ENCODE data around the gene ZNF185. TPM values are rescaled to one million over a fixed set of nuclear protein-coding genes. Genes with fewer than 3 reads are reported as not detected.

The ZNF185 gene
- total RNA-seq, 2 experiments from 2014 or later, result 0.82 to 1.4 TPM

DNA sequence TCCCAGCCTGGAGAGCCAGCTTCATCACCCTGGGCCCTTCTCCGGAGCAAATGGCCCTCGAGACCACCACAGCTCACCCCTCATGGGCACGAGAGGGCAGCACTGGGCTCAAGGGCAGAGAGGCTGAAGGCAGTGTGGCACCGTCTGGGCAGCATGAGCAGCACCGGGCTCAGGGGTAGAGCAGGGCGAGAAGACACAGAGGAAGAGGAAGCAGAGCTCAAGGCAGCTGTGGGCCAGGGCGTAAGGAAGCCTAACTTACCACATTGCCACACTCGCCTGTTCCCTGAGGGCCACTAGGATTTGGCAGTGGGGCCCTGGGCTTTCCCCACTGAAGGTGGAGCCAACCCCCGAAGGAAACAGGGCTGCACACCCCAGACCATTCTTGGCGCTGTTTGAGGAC is 15.5 kb downstream of the ZNF185 start:
- H3K27me3 Mint-ChIP-seq, result no peaks in the 10 kb centered on the region
- CTCF ChIA-PET, result interaction anchor here (0.7 to 1.4 kb wide), 2 partner anchors 8 to 10 kb away, joined by 3 to 4 read pairs; no protein-coding TSS in a partner anchor
- no peak overlapping the region for H3K4me3 Mint-ChIP-seq
- intact Hi-C loops (cut with micrococcal nuclease), result no loop called here
- no peaks in the 10 kb centered on the region for H3K9me3 Mint-ChIP-seq
- H3K36me3 Mint-ChIP-seq, result no peaks in the 10 kb centered on the region
- H3K27ac Mint-ChIP-seq, result no peak overlapping the region
- POLR2A ChIA-PET, result no interaction called here
- no peaks in the 10 kb centered on the region for H3K4me1 Mint-ChIP-seq (ENCODE audit: low read depth)
- DNase-seq, result no peak

- intact Hi-C loops (cut with micrococcal nuclease), result no loop called here
- DNase-seq, result no peak
- CTCF ChIA-PET, result interaction anchor here (0.6 to 1.4 kb wide), 3 partner anchors 8 to 10 kb away, joined by 3 to 4 read pairs (median 3); no protein-coding TSS in a partner anchor
- POLR2A ChIA-PET, result no interaction called here
- H3K27ac Mint-ChIP-seq, result no peak overlapping the region
- no peak overlapping the region for H3K4me3 Mint-ChIP-seq
- no peaks in the 10 kb centered on the region for H3K9me3 Mint-ChIP-seq
- H3K27me3 Mint-ChIP-seq, result no peaks in the 10 kb centered on the region
- no peaks in the 10 kb centered on the region for H3K36me3 Mint-ChIP-seq
- no peaks in the 10 kb centered on the region for H3K4me1 Mint-ChIP-seq (ENCODE audit: low read depth)
These were observed 16.0 kb downstream of the ZNF185 start for GRCh38 chrX:152913910-152914309.

- ChIA-PET CTCF (no interaction called here), POLR2A (no interaction called here)
- Mint-ChIP-seq H3K4me1 (ENCODE audit: low read depth) (no peaks in the 10 kb centered on the region), H3K27me3 (no peaks in the 10 kb centered on the region), H3K9me3 (no peaks in the 10 kb centered on the region), H3K36me3 (no peaks in the 10 kb centered on the region), H3K27ac (no peak overlapping the region), H3K4me3 (no peak overlapping the region)
- peak; percentile 9 for DNase-seq
- intact Hi-C loops (cut with micrococcal nuclease), result no loop called here
These were observed 17.8 kb downstream of the ZNF185 start for GRCh38 chrX:152915541-152916241.

DNA sequence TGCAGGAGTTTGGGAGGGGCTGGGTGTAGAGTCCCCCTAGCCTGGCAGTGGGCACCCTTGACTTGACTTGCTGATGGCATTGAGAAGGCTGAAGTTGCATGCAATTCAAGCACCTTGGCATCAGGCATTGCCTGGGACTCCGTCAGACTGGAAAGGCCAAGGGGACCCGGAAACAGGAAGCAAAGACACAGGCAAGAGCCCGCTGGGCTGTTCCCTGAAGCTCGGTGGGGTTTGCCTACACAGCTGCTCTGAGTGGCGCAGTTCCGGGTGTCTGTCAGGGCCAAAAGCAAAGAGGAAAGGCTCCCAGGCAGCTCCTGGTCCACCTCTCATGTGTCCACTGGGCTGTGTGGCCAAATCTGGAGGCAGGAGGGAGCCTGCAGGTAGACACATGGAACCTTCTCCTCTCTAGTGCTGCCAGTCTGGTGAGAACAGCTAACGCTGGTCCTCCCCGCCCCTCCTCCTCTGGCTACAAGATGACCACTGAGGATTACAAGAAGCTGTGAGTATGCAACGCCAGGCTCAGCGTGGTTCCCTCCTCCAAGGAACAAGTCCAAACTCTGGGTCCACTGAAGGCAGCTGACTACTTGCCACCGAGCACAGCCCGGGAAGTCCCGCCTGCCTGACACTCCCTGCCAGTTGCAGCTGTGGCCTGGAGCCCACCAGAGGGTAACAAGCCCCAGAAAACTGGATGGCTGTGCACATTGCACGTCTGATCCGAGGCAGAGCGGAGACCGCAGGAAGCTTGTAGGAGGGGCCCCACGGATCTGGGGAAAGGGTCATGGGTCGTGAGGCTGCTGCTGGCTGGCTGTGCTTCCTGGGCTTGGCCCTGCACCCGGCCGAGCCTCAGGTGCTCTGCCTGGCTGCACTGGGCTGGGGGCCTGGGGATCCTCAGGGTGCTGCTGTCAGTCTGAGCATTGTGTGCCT is 20.1 kb downstream of the ZNF185 start:
- Mint-ChIP-seq H3K4me1 (ENCODE audit: low read depth) (no peaks in the 10 kb centered on the region), H3K27me3 (no peaks in the 10 kb centered on the region), H3K9me3 (no peaks in the 10 kb centered on the region), H3K27ac (no peak overlapping the region), H3K4me3 (no peak overlapping the region), H3K36me3 (no peaks in the 10 kb centered on the region)
- no peak for DNase-seq
- CTCF ChIA-PET, result no interaction called here
- intact Hi-C loops (cut with micrococcal nuclease), result no loop called here
- POLR2A ChIA-PET, result no interaction called here

- Mint-ChIP-seq H3K27ac (no peak overlapping the region), H3K36me3 (no peaks in the 10 kb centered on the region), H3K4me1 (ENCODE audit: low read depth) (no peaks in the 10 kb centered on the region), H3K4me3 (no peak overlapping the region), H3K27me3 (no peaks in the 10 kb centered on the region), H3K9me3 (no peaks in the 10 kb centered on the region)
- no peak for DNase-seq
- POLR2A ChIA-PET, result no interaction called here
- intact Hi-C loops (cut with micrococcal nuclease), result no loop called here
- CTCF ChIA-PET, result no interaction called here
These were observed 20.8 kb downstream of the ZNF185 start for GRCh38 chrX:152918707-152919106.

- no peaks in the 10 kb centered on the region for H3K36me3 Mint-ChIP-seq
- H3K27ac Mint-ChIP-seq, result no peak overlapping the region
- peaks cover 4% of the 10 kb centered on the region for H3K4me1 Mint-ChIP-seq (ENCODE audit: low read depth)
- H3K27me3 Mint-ChIP-seq, result no peaks in the 10 kb centered on the region
- ChIA-PET CTCF (interaction anchor here (1.3 kb wide), 1 partner anchor 10 kb away, joined by 3 read pairs; no protein-coding TSS in a partner anchor), POLR2A (no interaction called here)
- no peaks in the 10 kb centered on the region for H3K9me3 Mint-ChIP-seq
- no peak overlapping the region for H3K4me3 Mint-ChIP-seq
- no peak for DNase-seq
- intact Hi-C loops (cut with micrococcal nuclease), result no loop called here
These were observed 25.7 kb downstream of the ZNF185 start for GRCh38 chrX:152923599-152923998.

DNA sequence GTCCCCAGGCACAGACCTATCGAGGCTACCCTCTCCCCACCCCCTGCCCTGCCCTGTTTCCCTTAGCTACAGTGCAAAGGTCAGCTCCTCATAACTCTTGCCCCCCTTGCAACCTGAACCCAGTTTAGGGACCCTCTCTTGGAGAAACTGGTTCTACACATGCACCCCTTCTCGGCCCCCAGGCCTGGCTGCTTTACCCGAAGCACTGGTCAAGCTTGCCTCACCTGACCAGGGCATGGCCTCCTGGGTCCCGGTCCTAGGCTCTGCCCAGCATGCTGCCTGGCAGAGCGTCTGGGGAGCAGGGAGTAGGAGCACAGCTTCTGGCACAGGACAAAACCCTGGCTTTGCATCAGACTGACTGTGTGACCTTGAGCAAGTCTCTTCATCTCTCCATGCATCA is 28.0 kb downstream of the ZNF185 start:
- H3K36me3 Mint-ChIP-seq, result no peaks in the 10 kb centered on the region
- CTCF ChIA-PET, result interaction anchor here (1.0 to 1.5 kb wide), 3 partner anchors 10 to 22 kb away, joined by 3 to 8 read pairs (median 3); no protein-coding TSS in a partner anchor
- H3K27me3 Mint-ChIP-seq, result no peaks in the 10 kb centered on the region
- H3K4me3 Mint-ChIP-seq, result no peak overlapping the region
- intact Hi-C loops (cut with micrococcal nuclease), result no loop called here
- no peaks in the 10 kb centered on the region for H3K9me3 Mint-ChIP-seq
- H3K4me1 Mint-ChIP-seq (ENCODE audit: low read depth), result peaks cover 4% of the 10 kb centered on the region
- no peak overlapping the region for H3K27ac Mint-ChIP-seq
- no peak for DNase-seq
- POLR2A ChIA-PET, result no interaction called here

GRCh38 chrX:152926279-152926678 is 28.4 kb downstream of the ZNF185 start:
- DNase-seq, result peak; percentile 69
- Mint-ChIP-seq H3K27ac (no peak overlapping the region), H3K27me3 (no peaks in the 10 kb centered on the region), H3K4me3 (no peak overlapping the region), H3K4me1 (ENCODE audit: low read depth) (peaks cover 4% of the 10 kb centered on the region), H3K9me3 (no peaks in the 10 kb centered on the region), H3K36me3 (no peaks in the 10 kb centered on the region)
- intact Hi-C loops (cut with micrococcal nuclease), result no loop called here
- ChIA-PET CTCF (interaction anchor here (0.9 to 1.5 kb wide), 4 partner anchors 9 to 22 kb away, joined by 3 to 8 read pairs (median 3); no protein-coding TSS in a partner anchor), POLR2A (no interaction called here)

DNA sequence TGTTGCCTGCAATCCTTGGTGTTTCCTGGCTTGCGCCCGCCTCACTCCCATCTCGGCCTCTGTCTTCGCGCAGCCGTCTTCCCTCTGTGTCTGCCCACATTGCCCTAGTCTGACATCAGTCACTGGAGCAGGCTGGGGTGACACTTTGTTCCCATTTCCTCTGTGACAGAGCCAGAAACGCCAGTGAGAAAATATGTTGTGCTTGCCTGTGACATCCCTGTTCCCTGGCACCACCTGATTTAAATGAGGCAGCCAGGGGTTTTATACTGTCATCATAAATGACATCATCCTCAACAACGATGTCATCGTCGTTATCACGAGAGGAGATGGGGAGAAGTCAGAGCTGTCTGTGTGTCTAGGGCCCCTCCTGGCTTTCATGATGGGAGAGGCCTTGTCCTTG is 29.1 kb downstream of the ZNF185 start:
- no peaks in the 10 kb centered on the region for H3K9me3 Mint-ChIP-seq
- no peaks in the 10 kb centered on the region for H3K27me3 Mint-ChIP-seq
- H3K27ac Mint-ChIP-seq, result no peak overlapping the region
- CTCF ChIA-PET, result interaction anchor here (0.9 to 1.5 kb wide), 4 partner anchors 9 to 23 kb away, joined by 3 to 8 read pairs (median 3); no protein-coding TSS in a partner anchor
- H3K4me1 Mint-ChIP-seq (ENCODE audit: low read depth), result peaks cover 4% of the 10 kb centered on the region
- H3K4me3 Mint-ChIP-seq, result no peak overlapping the region
- POLR2A ChIA-PET, result no interaction called here
- intact Hi-C loops (cut with micrococcal nuclease), result no loop called here
- DNase-seq, result no peak
- H3K36me3 Mint-ChIP-seq, result no peaks in the 10 kb centered on the region

DNA sequence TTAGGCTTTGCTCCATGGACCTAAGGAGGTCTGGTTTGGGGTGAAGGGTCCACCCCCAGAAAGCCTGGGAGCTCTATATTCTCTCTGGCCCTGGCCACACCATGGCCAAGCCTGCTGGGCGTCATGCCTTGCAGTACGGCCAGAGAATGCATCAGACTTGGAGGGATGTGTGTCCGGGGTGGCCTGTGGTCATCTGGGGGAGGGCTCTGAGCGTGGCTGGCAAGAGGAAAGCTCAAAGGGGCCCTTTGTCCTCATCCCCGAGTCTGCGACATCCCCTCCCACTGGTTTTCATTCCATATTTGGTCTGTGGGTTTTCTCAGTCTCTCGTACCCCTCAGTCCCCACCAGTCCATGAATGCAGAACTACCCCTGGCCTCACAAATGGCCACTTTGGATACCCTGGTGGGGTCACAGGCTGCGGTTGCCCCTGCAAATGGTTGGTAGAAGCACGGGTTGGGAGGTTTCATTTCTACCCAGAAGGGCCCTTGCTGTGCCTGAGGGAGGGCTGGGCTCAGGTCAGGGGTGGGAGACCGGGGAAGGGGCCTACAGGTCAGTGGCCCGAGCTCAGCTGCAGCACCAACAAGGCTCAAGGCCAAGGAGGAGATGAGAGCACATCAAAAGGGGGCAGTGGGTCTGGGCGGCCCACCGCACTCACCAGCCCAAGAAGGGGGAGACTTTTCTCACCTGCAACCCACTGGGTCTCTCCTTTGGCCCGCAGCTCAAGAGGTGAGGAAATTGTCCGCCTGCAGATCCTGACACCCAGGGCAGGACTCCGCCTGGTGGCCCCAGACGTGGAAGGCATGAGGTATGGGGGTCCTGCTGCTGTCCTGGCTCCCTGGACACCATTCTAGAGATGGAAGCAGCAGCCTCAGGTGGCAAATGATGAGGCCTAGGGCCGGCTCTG is 30.2 kb downstream of the ZNF185 start:
- H3K4me3 Mint-ChIP-seq, result no peak overlapping the region
- no peak for DNase-seq
- intact Hi-C loops (cut with micrococcal nuclease), result no loop called here
- ChIA-PET CTCF (no interaction called here), POLR2A (no interaction called here)
- no peaks in the 10 kb centered on the region for H3K36me3 Mint-ChIP-seq
- peaks cover 4% of the 10 kb centered on the region for H3K4me1 Mint-ChIP-seq (ENCODE audit: low read depth)
- H3K9me3 Mint-ChIP-seq, result no peaks in the 10 kb centered on the region
- H3K27ac Mint-ChIP-seq, result no peak overlapping the region
- H3K27me3 Mint-ChIP-seq, result no peaks in the 10 kb centered on the region

DNA sequence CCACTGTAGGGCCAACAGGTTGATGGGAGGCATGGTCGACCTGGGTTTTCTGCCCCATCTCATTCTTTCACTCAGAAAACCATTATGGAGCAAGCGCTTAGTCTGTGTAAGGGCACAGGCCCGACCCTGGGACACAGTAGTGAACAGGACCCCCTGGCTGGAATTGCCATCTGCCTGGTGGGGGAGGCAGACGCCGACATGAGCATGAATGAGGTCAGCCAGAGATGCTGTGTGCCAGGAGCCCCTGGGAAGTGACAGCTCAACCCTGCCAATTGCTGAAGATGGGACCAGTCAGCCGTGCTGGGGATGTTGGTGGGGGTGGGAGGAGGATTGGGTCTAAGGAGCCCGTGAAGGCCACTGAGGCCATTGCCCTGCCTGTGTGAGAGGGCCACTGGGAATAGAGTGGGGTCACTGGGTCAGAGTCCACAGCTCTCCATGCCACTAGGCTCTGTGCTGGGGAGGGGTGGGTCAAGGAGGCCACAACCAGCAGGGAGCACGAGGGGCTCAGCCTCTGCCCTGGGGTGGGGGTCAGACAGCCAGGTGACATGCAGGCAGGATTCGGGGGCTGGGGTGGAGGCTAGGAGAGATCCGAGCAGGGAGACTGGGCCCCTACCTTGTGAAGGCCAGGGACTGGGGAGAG is 31.0 kb downstream of the ZNF185 start:
- Mint-ChIP-seq H3K4me3 (no peak overlapping the region), H3K9me3 (no peaks in the 10 kb centered on the region), H3K27ac (no peak overlapping the region), H3K27me3 (no peaks in the 10 kb centered on the region), H3K4me1 (ENCODE audit: low read depth) (peaks cover 4% of the 10 kb centered on the region), H3K36me3 (no peaks in the 10 kb centered on the region)
- intact Hi-C loops (cut with micrococcal nuclease), result no loop called here
- ChIA-PET POLR2A (no interaction called here), CTCF (no interaction called here)
- DNase-seq, result no peak
